ENCODE measurements around the gene PRR5L.

DNA sequence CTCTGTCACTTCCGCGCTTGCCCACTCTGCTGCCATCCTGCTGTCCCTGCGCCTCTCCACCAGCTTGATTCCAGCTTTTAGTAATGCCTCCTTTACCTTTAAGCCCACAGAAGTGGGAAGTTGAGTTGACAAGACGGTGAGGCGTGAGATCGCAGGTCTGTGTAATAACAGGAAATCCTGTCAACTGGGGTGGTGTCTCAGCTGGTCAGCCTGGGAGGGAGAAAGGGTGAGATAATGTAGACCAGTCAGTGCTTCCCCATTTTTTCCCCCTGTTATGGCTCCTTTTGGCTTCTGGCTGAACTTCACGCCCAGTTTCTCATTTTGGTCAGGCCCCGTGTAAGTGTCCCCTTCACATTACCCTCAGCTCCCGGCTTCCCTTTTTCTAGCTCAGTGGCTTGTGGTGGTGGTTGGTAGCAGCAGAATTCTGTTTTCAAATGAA lies 115.1 kb downstream of the PRR5L start:
- TF ChIP-seq, protein P1, sequence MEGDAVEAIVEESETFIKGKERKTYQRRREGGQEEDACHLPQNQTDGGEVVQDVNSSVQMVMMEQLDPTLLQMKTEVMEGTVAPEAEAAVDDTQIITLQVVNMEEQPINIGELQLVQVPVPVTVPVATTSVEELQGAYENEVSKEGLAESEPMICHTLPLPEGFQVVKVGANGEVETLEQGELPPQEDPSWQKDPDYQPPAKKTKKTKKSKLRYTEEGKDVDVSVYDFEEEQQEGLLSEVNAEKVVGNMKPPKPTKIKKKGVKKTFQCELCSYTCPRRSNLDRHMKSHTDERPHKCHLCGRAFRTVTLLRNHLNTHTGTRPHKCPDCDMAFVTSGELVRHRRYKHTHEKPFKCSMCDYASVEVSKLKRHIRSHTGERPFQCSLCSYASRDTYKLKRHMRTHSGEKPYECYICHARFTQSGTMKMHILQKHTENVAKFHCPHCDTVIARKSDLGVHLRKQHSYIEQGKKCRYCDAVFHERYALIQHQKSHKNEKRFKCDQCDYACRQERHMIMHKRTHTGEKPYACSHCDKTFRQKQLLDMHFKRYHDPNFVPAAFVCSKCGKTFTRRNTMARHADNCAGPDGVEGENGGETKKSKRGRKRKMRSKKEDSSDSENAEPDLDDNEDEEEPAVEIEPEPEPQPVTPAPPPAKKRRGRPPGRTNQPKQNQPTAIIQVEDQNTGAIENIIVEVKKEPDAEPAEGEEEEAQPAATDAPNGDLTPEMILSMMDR (IDR thresholded peaks at IDR 0.05; ENCODE audit: insufficient read depth, low read length, poor library complexity, severe bottlenecking): no peak
- TF ChIP-seq EZH2phosphoT487 (conservative IDR thresholded peaks at IDR 0.05; ENCODE audit: low read length): no peak

Measured in SU-DHL-6 (cell line).